Measurements from ENCODE around the gene GREB1L. TPM values are rescaled to one million over a fixed set of nuclear protein-coding genes. Genes with fewer than 3 reads are reported as not detected.

Gene GREB1L
- total and polyA plus RNA-seq, 10 of the 15 experiments (the other 5 are each of a cell fraction or from before 2014, with no cell fraction given): under 0.01 to 0.11 (median 0.03) TPM; not detected in 1

GRCh38 chr18:21362831-21363230 is 120.8 kb downstream of the GREB1L start:
- FAIRE-seq (no peak), DNase-seq (ENCODE audit: low read depth, low spot score) (no peak), ATAC-seq (no peak)
- no peaks in the 10 kb centered on the region for H3K4me1 ChIP-seq (ENCODE audit: control insufficient read depth, insufficient read depth, low read length)
- no peak overlapping the region for H3K27ac ChIP-seq (ENCODE audit: control insufficient read depth, insufficient read depth)
- no TSS peak for BruUV-seq (replicated peaks)
- H3K36me3 ChIP-seq (ENCODE audit: control insufficient read depth in 2 of 2, insufficient read depth in 2 of 2, low read length in 1 of 2): no peaks in the 10 kb centered on the region
- POLR2A ChIA-PET: no interaction called here
- 89% methylated on average over 1 of the region's 1 CpG for WGBS (ENCODE audit: insufficient coverage, insufficient replicate concordance, low lambda C conversion rate, missing lambda C conversion rate)
- no peaks in the 10 kb centered on the region for H3K9me3 ChIP-seq (replicated peaks; ENCODE audit: control insufficient read depth, insufficient read depth, low read length)
- H3K27me3 ChIP-seq (replicated peaks in 1 of 2; ENCODE audit: control insufficient read depth in 2 of 2, insufficient read depth in 2 of 2, low read length in 1 of 2): no peaks in the 10 kb centered on the region
- SMC1A ChIA-PET (ENCODE audit: uncharacterized antibody, unreplicated experiment): no interaction called here
- H3K4me3 ChIP-seq: no peak overlapping the region
- H2AFZ ChIP-seq (ENCODE audit: control insufficient read depth, low read depth, low read length): no peak overlapping the region
- H3K79me2 ChIP-seq (ENCODE audit: control insufficient read depth, insufficient read depth, low read length): no peaks in the 10 kb centered on the region
- no peak overlapping the region for H3K4me2 ChIP-seq (ENCODE audit: control insufficient read depth, insufficient read depth)
- RAD21 ChIA-PET (ENCODE audit: unreplicated experiment): no interaction called here
- in situ Hi-C loops (cut with MboI): no loop called here
- no peaks in the 10 kb centered on the region for H4K20me1 ChIP-seq (ENCODE audit: control insufficient read depth, insufficient read depth)
- no peak overlapping the region for H3K9ac ChIP-seq (ENCODE audit: control insufficient read depth, insufficient read depth, low read length)
- CTCF ChIA-PET: no interaction called here
- intact Hi-C loops (cut with micrococcal nuclease; ENCODE audit: unreplicated experiment): no loop called here
- no peak for TF ChIP-seq ZBTB11 (CRISPR knock-in tag; IDR thresholded peaks at IDR 0.05)

GRCh38 chr18:21363348-21363747 is 121.3 kb downstream of the GREB1L start:
- H3K27me3 ChIP-seq (replicated peaks in 1 of 2; ENCODE audit: control insufficient read depth in 2 of 2, insufficient read depth in 2 of 2, low read length in 1 of 2): no peaks in the 10 kb centered on the region
- ATAC-seq (no peak), DNase-seq (ENCODE audit: low read depth, low spot score) (no peak), FAIRE-seq (no peak)
- no TSS peak for BruUV-seq (replicated peaks)
- no peak overlapping the region for H3K27ac ChIP-seq (ENCODE audit: control insufficient read depth, insufficient read depth)
- ChIA-PET POLR2A (no interaction called here), RAD21 (ENCODE audit: unreplicated experiment) (no interaction called here), SMC1A (ENCODE audit: uncharacterized antibody, unreplicated experiment) (no interaction called here), CTCF (no interaction called here)
- H2AFZ ChIP-seq (ENCODE audit: control insufficient read depth, low read depth, low read length): no peak overlapping the region
- H3K4me1 ChIP-seq (ENCODE audit: control insufficient read depth, insufficient read depth, low read length): no peaks in the 10 kb centered on the region
- H3K9ac ChIP-seq (ENCODE audit: control insufficient read depth, insufficient read depth, low read length): no peak overlapping the region
- in situ Hi-C loops (cut with MboI) (no loop called here), intact Hi-C loops (cut with micrococcal nuclease; ENCODE audit: unreplicated experiment) (no loop called here)
- no peaks in the 10 kb centered on the region for H3K36me3 ChIP-seq (ENCODE audit: control insufficient read depth in 2 of 2, insufficient read depth in 2 of 2, low read length in 1 of 2)
- no peak overlapping the region for H3K4me3 ChIP-seq
- H4K20me1 ChIP-seq (ENCODE audit: control insufficient read depth, insufficient read depth): no peaks in the 10 kb centered on the region
- H3K9me3 ChIP-seq (replicated peaks; ENCODE audit: control insufficient read depth, insufficient read depth, low read length): no peaks in the 10 kb centered on the region
- WGBS (ENCODE audit: insufficient coverage, insufficient replicate concordance, low lambda C conversion rate, missing lambda C conversion rate): 0% methylated on average over 1 of the region's 1 CpG
- no peaks in the 10 kb centered on the region for H3K79me2 ChIP-seq (ENCODE audit: control insufficient read depth, insufficient read depth, low read length)
- H3K4me2 ChIP-seq (ENCODE audit: control insufficient read depth, insufficient read depth): no peak overlapping the region
- TF ChIP-seq CEBPB (IDR thresholded peaks at IDR 0.05; ENCODE audit: borderline replicate concordance in 1 of 2, low read depth in 2 of 2, low read length in 2 of 2): no peak
- TF ChIP-seq NR2C1 (IDR thresholded peaks at IDR 0.05): no peak
- no peak for TF ChIP-seq ZNF687 (IDR thresholded peaks at IDR 0.05)
- TF ChIP-seq HCFC1 (IDR thresholded peaks at IDR 0.05; ENCODE audit: low read length): no peak
- no peak for TF ChIP-seq MEF2A (IDR thresholded peaks at IDR 0.05; ENCODE audit: insufficient read depth, low read depth, low read length)
- TF ChIP-seq STAT3 (IDR thresholded peaks at IDR 0.05; ENCODE audit: low read depth, low read length): no peak

All from GM12878 (cell line).